Neural cell (in vitro differentiated cells): Measurements from ENCODE around the gene GAB4.

Experiments used
- POLR2AphosphoS5 ChIP-seq: IDR thresholded peaks from 2 replicates; pipeline ENCODE4 v1.6.1; 2012
- TAF1 ChIP-seq: IDR thresholded peaks from 2 replicates; pipeline ENCODE4 v1.6.1; 2012; ENCODE audit warnings: low read depth
- TF ChIP-seq, protein P1 (sequence below): fragments of 450-650 bp; IDR thresholded peaks from 2 replicates; pipeline ENCODE4 v1.5.1; 2014; ENCODE audit warnings: antibody characterized with exemption, mild to moderate bottlenecking, moderate library complexity; ENCODE audit not compliant: poor library complexity, severe bottlenecking
- TF ChIP-seq, protein P2 (sequence below): IDR thresholded peaks from 2 replicates; pipeline ENCODE4 v1.6.1; 2012; ENCODE audit warnings: borderline replicate concordance

DNA sequence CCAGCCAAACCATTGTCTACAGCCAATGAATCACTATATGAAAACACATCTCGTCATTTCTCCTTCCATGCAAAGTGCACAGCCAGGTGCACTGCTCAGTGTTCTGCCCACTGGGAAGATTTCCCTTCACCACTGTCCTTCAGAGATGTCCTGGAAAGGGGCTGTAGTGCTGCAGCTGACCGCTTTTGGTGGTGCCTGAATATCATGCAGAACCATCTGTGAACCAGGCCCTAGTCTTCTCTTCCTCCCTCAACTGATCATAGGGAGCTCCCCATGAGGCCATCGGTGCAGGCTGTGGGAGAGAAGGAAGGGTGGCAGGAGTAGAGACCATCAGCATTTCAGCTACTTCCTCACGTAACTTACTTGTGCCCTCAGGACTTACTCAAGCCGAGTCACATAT lies 70.2 kb downstream of the GAB4 start:
- TF ChIP-seq POLR2AphosphoS5 (no peak), TAF1 (no peak)
- TF ChIP-seq, protein P1, sequence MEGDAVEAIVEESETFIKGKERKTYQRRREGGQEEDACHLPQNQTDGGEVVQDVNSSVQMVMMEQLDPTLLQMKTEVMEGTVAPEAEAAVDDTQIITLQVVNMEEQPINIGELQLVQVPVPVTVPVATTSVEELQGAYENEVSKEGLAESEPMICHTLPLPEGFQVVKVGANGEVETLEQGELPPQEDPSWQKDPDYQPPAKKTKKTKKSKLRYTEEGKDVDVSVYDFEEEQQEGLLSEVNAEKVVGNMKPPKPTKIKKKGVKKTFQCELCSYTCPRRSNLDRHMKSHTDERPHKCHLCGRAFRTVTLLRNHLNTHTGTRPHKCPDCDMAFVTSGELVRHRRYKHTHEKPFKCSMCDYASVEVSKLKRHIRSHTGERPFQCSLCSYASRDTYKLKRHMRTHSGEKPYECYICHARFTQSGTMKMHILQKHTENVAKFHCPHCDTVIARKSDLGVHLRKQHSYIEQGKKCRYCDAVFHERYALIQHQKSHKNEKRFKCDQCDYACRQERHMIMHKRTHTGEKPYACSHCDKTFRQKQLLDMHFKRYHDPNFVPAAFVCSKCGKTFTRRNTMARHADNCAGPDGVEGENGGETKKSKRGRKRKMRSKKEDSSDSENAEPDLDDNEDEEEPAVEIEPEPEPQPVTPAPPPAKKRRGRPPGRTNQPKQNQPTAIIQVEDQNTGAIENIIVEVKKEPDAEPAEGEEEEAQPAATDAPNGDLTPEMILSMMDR, result no peak
- TF ChIP-seq, protein P2, sequence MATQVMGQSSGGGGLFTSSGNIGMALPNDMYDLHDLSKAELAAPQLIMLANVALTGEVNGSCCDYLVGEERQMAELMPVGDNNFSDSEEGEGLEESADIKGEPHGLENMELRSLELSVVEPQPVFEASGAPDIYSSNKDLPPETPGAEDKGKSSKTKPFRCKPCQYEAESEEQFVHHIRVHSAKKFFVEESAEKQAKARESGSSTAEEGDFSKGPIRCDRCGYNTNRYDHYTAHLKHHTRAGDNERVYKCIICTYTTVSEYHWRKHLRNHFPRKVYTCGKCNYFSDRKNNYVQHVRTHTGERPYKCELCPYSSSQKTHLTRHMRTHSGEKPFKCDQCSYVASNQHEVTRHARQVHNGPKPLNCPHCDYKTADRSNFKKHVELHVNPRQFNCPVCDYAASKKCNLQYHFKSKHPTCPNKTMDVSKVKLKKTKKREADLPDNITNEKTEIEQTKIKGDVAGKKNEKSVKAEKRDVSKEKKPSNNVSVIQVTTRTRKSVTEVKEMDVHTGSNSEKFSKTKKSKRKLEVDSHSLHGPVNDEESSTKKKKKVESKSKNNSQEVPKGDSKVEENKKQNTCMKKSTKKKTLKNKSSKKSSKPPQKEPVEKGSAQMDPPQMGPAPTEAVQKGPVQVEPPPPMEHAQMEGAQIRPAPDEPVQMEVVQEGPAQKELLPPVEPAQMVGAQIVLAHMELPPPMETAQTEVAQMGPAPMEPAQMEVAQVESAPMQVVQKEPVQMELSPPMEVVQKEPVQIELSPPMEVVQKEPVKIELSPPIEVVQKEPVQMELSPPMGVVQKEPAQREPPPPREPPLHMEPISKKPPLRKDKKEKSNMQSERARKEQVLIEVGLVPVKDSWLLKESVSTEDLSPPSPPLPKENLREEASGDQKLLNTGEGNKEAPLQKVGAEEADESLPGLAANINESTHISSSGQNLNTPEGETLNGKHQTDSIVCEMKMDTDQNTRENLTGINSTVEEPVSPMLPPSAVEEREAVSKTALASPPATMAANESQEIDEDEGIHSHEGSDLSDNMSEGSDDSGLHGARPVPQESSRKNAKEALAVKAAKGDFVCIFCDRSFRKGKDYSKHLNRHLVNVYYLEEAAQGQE, result no peak
